HG03575 (cell line): ENCODE measurements around the gene KCNV2.

Source experiments
- ATAC-seq: cut with Tn5 transposase; IDR thresholded peaks from one replicate; pipeline ENCODE4 v1.9.1; 2021; ENCODE audit not compliant: unreplicated experiment, insufficient number of reproducible peaks, low FRiP score; ENCODE audit errors: extremely low read depth

KCNV2 gene

DNA sequence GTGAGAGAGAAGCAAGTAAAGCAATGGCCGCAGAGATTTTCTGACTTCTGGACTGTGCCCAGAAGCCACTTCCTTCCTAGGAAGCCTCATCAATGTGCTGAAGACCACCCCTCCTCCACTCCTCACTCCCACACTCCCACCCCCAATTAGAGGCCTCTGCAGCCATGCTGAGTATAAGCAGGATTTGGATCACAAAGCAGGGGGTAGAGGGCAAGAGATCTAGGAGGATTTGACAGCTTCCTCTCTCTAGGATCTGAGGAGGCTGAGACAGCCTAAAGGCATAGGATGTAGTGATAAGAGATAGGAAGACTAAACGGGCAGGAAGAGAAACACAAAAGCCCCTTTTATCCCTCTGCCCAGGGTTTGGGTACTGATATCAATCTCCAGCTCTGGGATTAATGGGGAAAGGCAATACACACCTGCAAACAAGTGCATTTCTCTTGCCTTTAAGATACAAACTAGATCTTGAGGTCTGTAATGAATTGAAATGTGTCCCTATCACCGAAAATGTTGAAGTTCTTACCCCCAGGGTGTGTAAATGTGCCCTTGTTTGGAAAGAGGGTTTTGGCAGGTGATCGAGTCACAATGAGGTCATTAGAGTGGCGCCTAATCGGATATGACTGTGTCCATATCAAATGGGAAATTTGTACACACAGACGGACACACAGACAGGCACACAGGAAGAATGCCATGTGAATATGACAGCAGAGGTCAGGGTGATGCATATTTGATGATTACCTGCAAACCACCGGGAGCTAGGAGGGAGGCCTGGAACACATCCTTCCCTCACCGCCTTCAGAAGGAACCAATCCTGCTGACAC is 28.5 kb downstream of the KCNV2 start:
- ATAC-seq: no peak

DNA sequence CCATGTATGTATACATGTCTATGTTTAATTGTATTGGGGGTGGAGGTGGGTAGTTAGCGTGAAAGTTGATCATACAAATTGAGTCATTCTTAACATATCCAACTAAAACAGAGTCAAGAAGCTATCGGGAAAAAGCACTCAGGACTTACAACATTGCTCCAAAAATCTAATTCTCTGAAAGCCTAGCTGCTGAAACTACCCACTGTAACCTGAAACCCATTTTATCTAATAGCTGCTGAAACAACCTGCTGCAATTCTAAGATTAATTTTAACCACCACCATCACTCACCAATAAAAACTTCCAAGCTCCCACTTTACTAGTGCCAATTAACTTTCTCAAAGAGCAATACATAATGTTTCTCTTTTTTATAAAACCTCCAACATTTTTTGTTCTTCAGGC is 32.2 kb downstream of the KCNV2 start:
- no peak for ATAC-seq

DNA sequence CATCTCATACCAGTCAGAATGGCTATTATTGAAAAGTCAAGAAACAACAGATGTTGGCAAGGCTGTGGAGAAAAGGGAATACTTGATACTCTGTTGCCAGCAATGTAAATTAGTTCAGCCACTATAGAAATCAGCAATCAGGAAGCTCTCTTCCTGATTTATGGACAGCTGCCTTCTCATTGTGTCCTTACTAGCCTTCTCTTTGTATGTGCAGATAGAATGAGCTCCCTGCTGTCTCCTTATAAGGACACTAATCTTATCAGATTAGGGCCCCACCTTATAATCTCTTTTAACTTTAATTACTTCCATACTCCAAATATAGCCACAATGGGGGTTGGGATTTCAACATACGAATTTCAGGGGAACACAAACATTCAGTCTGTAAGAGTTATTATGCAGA is 38.0 kb downstream of the KCNV2 start:
- no peak for ATAC-seq

DNA sequence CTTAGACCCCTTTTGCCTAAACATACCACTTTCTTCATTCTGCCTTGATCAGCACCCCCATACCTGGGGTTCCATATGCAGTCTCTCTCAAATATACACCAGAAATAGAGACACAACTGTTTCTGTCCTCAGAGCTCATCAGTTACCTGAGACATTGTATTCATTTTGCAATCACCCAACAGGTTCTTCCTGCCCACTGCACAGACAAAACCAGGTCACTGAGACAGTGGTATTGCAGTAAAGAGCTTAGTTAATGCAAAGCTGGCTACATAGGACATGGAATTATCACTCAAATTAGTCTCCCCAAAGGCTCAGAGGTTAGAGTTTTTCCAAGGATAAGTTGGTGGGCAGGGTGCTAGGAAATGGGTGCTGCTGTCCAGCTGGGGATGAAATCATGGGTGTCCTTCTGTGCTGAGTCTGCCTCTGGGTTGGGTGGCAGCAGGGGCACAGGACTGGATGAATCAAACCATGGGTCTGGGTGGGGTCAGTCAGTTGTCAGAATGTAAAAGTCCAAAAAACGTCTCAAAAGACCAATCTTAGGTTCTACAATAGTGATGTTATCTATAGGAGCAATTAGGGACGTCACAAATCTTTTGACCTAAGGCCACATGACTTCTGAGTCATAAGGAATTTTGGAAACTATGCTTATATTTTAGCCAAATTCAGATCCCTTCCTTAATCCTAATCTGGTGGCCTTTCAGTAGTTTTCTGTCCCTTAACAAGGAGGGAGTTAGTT is 41.0 kb downstream of the KCNV2 start:
- ATAC-seq: no peak

DNA sequence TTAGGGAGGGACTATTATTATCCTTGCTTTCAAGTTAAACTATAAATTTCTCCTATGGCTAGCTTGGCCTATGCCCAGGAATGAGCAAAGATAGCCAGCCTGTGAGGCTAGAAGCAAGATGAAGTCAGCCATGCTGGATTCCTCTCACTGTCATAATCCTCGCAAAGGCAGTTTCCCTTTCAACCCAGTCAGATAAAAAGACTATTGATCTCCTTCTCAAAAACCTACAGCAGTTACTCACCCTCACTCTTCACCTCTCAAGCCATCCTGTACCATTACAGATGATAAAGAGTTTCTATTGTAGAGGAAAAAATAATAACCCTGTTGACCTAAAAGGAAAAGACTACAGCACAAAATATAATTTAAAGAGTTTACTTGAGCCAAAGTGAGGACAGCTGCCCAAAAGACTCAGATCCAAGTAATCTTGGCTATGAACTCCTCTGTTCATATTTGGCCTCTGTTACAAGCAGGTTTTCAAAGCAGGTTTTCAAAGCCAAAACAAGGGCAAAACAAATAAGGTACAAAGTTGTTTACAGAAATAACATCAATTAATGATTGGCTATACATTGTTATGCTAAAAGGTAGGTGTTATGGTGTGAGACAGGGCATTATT is 41.7 kb downstream of the KCNV2 start:
- no peak for ATAC-seq

DNA sequence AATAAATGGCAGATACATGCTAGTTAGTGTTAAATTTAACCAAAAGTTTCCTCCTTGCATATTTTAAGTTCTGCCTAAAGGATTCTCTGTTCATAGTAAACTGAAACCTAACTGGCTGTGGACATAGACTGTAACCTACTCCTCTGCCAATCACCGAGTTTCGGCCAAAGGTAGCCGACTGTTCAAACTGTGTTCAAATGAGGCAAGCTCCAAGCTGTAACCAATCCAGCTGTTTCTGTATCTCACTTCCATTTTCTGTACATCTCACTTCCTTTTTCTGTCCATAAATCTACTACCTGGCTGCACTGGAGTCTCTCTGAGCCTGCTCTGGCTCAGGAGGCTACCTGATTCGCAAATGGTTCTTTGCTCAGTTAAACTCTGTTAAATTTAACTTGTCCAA is 44.1 kb downstream of the KCNV2 start:
- no peak for ATAC-seq

DNA sequence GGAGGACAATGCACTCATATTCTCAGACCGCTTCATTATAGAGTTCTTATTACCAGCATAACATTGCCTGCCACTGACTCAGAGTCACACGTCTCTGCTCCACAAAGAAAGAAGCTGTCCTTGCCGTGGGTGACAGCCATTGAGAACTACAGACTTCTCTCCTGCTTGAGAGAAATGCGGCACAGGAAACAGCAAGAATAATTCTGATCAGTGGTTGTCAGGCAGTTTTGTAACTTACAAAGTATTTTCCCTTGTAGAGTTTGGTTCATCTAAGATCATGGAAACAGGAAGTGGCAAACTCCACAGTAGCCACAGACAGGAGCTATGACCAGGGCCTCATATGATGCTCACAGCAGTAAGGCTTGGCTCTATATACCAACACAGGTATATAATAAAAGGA is 47.0 kb downstream of the KCNV2 start:
- ATAC-seq: peak; percentile 44

DNA sequence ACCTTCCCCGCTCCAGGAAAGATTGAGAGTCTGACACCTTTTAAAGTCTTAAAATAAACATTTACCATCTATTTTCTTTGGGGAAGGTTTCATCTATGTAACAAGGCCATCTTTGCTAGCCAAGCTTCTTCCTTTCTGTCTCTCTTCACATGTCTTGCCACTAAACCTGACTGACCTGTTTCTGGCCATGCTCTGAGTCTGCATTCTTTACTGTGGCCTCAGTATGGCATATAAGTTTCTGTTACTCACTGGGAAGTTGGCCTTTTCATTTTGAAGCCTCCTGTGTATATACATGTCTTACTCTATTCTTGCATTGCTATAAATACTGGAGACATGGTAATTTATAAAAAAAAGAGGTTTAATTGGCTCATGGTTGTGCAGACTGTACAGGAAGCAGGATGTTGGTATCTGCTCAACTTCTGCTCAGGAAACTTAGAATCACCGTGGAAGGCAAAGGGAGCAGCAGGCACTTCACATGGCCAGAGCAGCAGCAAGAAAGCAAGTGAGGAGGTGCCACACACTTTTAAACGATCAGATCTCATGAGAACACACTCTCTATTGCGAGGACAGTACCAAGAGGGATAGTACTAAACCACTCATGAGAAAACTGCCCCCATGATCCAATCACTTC is 48.1 kb downstream of the KCNV2 start:
- ATAC-seq: no peak

DNA sequence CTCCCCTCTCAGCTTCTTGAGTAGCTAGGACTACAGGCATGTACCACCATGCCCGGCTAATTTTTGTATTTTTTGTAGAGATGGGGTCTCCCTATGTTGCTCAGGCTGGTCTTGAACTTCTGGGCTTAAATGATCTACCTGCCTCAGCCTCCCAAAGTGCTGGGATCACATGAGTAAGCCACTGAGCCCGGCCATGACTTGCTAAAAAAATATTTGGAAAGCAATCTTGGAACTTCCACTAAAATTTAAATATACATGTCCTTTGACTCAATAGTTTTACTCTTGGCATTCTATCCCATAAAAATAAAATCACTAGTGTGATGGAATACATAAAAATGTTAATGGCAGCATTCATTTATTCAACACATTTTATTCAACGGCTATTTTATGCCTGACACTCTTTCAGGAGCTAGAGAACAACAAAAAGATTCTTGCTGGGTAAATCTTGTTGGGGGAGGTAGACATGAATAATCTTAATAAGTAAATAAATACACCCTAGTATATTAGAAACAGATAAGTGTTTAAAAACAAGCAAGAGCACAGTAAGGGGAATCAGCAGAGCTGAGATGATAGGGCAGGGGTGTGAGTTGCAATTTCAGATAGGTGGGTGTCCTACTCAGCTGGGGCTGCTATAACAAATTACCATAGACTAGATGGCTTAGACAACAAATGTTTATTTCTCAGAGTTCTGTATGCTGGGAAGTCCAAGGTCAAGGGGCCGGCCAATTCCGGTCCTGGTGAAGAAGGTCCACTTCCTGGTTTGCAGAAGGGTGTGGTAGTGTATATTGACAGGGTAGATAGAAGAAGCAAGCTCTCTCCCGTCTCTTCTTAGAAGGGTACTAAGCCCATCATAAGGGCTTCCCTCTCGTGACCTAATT is 50.7 kb downstream of the KCNV2 start:
- no peak for ATAC-seq

DNA sequence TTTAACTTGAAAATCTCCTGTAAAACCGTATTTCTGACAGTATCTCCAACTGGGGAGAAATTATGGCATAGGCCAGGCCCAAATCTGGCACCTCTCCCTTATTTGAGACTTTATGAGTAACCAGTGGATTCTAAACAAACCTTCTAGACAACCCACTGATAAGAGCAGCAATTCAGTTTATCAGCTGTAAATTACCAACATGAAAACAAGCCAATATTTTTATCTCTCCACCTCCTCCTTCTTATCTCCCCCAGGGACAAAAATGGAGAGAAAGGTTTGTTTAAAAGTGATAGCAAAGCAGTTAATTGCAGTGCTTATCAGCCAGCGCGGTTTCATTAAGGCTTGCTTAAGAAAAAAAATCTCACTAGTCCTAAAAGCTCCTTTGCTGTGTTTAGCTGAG is 53.8 kb downstream of the KCNV2 start:
- ATAC-seq: no peak

DNA sequence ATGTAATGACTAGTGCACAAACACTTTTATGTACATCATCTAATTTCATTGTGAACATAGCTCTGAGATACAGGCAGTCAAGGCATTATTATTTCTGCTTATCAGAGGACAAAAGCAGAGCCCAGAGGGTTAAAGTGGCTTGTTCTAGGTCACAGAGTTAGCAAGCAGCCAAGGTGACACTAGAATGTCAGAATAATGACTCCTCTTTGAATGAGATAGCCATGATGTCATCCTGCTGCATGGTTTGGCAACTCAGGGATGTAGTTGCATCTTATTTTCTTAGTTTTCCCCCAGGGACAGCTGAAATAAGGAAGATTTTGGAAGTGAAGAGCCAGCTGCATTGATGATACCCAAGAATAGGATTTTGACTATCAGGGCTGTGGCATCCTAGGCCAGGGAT is 54.4 kb downstream of the KCNV2 start:
- no peak for ATAC-seq

DNA sequence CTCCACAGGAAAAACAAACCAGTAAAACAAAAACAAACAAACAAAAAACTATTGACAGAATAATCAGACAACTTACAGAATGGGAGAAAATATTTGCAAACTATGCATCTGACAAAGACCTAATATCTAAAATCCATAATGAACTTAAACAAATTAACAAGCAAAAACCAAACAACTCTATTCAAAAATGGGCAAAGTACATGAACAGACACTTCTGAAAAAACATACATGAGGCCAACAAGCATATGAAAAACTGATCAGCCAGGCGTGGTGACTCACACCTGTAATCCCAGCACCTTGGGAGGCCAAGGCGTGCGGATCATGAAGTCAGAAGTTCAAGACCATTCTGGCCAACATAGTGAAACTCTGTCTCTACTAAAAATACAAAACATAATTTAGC is 60.1 kb downstream of the KCNV2 start:
- ATAC-seq: no peak

DNA sequence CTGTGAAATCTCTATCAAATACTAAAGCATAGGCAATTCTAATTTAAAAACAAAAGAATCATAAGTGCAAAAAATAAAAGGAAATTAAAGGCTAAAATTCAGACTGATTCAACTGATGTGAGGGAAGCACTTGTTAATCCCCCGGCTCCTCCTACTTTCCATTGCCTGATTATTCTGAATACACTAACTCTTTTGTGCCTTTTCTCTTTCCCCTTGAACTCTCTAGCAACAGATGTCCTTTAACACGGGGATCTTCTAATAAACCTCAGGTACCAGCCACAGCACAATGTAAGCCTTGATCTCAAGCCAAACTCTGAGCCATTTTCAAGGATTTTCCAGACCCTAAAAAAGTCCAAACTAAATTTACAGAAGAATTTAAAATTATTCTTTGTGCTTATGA is 61.5 kb downstream of the KCNV2 start:
- no peak for ATAC-seq
